ENCODE measurements around the gene ESRRA. TPM values are rescaled to one million over a fixed set of nuclear protein-coding genes. Genes with fewer than 3 reads are reported as not detected.
A peak's percentile ranks its signal among the peaks of the same experiment; 100 is the strongest.
"Not testable (repeated sequence)": the region's sequence is repeated elsewhere in the genome, so short reads cannot be mapped to it uniquely, and the experiment has no call there.

ESRRA gene
- total RNA-seq, 1 experiment from 2014 or later, result 53.4 TPM

DNA sequence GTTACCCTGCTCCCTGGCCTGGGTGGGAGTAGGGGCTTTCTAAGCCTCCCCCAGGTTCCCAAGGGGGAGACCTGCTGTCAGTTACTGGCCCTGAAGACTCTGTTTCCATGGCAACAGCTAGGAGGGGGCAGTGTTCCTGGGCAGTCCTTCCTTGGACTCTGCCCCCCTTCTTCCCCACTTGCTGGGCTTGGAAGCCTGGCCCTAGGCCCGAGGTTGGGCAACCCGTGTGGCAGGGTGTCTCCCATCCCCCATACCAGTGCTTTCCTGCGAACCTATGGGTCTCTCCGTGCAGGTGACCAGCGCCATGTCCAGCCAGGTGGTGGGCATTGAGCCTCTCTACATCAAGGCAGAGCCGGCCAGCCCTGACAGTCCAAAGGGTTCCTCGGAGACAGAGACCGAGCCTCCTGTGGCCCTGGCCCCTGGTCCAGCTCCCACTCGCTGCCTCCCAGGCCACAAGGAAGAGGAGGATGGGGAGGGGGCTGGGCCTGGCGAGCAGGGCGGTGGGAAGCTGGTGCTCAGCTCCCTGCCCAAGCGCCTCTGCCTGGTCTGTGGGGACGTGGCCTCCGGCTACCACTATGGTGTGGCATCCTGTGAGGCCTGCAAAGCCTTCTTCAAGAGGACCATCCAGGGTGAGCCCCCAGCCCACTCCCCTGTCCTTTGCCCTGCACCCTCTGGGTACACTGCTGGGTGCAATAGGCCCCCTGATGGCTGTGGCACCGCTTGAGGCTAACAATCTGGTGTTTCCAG is 1.7 kb downstream of the ESRRA start:
- Mint-ChIP-seq H3K4me1 (ENCODE audit: low read depth, unreplicated experiment) (peaks cover 16% of the 10 kb centered on the region), H3K9me3 (ENCODE audit: low read depth, unreplicated experiment) (no peaks in the 10 kb centered on the region), H3K36me3 (ENCODE audit: insufficient read depth, unreplicated experiment) (peaks cover 44% of the 10 kb centered on the region), H3K27ac (ENCODE audit: unreplicated experiment) (no peak overlapping the region), H3K27me3 (ENCODE audit: unreplicated experiment) (no peaks in the 10 kb centered on the region), H3K4me3 (ENCODE audit: low read depth, unreplicated experiment) (peak overlapping the region; percentile 100)
- intact Hi-C loops (cut with micrococcal nuclease; ENCODE audit: unreplicated experiment), result loop anchor here (10.0 kb wide), 1 partner anchor 62 kb away; the partner anchor contains the start of genes FKBP2 and PPP1R14B
- no TSS peak for BruUV-seq (replicated peaks)
- TF ChIP-seq, protein P1, sequence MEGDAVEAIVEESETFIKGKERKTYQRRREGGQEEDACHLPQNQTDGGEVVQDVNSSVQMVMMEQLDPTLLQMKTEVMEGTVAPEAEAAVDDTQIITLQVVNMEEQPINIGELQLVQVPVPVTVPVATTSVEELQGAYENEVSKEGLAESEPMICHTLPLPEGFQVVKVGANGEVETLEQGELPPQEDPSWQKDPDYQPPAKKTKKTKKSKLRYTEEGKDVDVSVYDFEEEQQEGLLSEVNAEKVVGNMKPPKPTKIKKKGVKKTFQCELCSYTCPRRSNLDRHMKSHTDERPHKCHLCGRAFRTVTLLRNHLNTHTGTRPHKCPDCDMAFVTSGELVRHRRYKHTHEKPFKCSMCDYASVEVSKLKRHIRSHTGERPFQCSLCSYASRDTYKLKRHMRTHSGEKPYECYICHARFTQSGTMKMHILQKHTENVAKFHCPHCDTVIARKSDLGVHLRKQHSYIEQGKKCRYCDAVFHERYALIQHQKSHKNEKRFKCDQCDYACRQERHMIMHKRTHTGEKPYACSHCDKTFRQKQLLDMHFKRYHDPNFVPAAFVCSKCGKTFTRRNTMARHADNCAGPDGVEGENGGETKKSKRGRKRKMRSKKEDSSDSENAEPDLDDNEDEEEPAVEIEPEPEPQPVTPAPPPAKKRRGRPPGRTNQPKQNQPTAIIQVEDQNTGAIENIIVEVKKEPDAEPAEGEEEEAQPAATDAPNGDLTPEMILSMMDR (IDR thresholded peaks at IDR 0.05; ENCODE audit: unreplicated experiment), result no peak
- peak; percentile 34 for DNase-seq
- CTCF ChIA-PET, result interaction anchor here (0.9 to 3.7 kb wide), 3 partner anchors 35 to 50 kb away, joined by 3 to 25 read pairs (median 3); no protein-coding TSS in a partner anchor

DNA sequence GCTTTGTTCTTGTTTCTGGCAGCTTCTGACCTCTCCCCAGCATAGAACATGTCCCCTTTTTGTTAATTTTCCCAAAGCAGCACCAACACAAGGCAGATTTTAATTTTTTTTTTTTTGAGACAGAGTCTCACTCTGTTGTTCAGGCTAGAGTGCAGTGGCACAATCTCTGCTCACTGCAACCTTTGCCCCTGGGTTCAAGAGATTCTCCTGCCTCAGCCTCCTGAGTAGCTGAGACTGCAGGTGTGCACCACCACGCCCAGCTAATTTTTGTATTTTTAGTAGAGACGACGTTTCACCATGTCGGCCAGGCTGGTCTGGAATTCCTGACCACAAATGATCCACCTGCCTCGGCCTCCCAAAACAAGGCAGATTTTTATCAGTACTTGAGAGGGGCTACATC is 2.5 kb downstream of the ESRRA start:
- CTCF ChIA-PET; H3K27me3 Mint-ChIP-seq (ENCODE audit: unreplicated experiment); H3K9me3 Mint-ChIP-seq (ENCODE audit: low read depth, unreplicated experiment); DNase-seq; H3K27ac Mint-ChIP-seq (ENCODE audit: unreplicated experiment); BruUV-seq (replicated peaks): not testable (repeated sequence)
- peak overlapping the region; percentile 100 for H3K4me3 Mint-ChIP-seq (ENCODE audit: low read depth, unreplicated experiment)
- peaks cover 21% of the 10 kb centered on the region for H3K4me1 Mint-ChIP-seq (ENCODE audit: low read depth, unreplicated experiment)
- peaks cover 50% of the 10 kb centered on the region for H3K36me3 Mint-ChIP-seq (ENCODE audit: insufficient read depth, unreplicated experiment)
- intact Hi-C loops (cut with micrococcal nuclease; ENCODE audit: unreplicated experiment), result loop anchor here (10.0 kb wide), 1 partner anchor 63 kb away; the partner anchor contains the start of genes FKBP2 and PPP1R14B

DNA sequence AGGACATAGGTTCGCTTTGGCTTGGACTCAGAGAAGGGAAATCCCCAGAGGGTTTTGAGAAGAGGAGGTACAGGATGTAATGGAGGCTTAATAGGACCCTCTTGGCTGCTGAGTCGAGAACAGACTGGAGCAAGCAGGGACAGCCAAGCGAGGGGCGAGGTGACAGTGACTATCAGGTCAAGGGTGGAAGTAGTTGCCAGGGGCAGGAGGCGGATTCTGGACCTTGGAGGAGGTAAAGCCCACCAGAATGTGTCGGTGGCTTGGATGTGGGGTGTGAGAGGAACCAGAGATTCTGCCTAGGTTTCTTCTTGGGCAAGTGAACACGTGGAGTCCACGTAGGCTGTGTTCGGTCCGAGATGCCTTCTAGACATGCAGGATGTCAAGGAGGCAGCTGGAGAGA is 7.6 kb downstream of the ESRRA start:
- Mint-ChIP-seq H3K4me3 (ENCODE audit: low read depth, unreplicated experiment) (no peak overlapping the region), H3K36me3 (ENCODE audit: insufficient read depth, unreplicated experiment) (peaks cover 66% of the 10 kb centered on the region), H3K27me3 (ENCODE audit: unreplicated experiment) (no peaks in the 10 kb centered on the region), H3K9me3 (ENCODE audit: low read depth, unreplicated experiment) (no peaks in the 10 kb centered on the region), H3K27ac (ENCODE audit: unreplicated experiment) (peak overlapping the region; percentile 28), H3K4me1 (ENCODE audit: low read depth, unreplicated experiment) (peaks cover 10% of the 10 kb centered on the region)
- TF ChIP-seq, protein P1 (IDR thresholded peaks at IDR 0.05; ENCODE audit: unreplicated experiment), result no peak
- intact Hi-C loops (cut with micrococcal nuclease; ENCODE audit: unreplicated experiment), result no loop called here
- no peak for DNase-seq
- BruUV-seq (replicated peaks), result no TSS peak
- CTCF ChIA-PET, result interaction anchor here (0.8 kb wide), 1 partner anchor 42 kb away, joined by 9 read pairs; no protein-coding TSS in a partner anchor

DNA sequence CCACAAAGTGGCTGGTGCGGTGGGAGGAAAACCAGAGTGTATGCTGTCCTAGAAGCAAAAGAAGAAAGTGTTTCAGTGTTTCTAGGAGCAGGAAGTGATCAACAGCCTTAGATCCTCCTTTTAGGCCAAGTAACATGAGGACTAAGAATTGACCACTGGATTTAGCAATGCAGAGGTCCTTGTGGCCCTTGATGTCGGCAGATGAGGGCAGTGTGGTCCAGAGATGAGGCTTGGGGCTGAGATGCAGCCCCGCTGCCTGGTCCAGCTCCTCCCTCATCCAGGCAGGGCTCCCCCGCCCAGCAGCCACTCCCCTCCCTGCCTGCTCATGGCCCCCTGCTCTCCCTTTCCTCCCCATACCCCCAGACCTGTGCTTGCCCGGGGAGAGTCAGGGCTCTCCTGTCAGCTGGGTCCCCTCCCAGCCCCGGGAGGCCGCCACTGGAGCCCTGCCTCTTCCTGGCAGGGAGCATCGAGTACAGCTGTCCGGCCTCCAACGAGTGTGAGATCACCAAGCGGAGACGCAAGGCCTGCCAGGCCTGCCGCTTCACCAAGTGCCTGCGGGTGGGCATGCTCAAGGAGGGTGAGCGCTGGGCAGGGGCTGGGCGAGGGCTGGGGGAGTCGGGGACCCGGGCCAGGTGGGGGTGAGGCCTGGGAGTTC is 8.3 kb downstream of the ESRRA start:
- peaks cover 11% of the 10 kb centered on the region for H3K4me1 Mint-ChIP-seq (ENCODE audit: low read depth, unreplicated experiment)
- TF ChIP-seq, protein P1 (IDR thresholded peaks at IDR 0.05; ENCODE audit: unreplicated experiment), result no peak
- no peak overlapping the region for H3K4me3 Mint-ChIP-seq (ENCODE audit: low read depth, unreplicated experiment)
- intact Hi-C loops (cut with micrococcal nuclease; ENCODE audit: unreplicated experiment), result no loop called here
- CTCF ChIA-PET, result no interaction called here
- no peak for DNase-seq
- peaks cover 72% of the 10 kb centered on the region for H3K36me3 Mint-ChIP-seq (ENCODE audit: insufficient read depth, unreplicated experiment)
- no peaks in the 10 kb centered on the region for H3K9me3 Mint-ChIP-seq (ENCODE audit: low read depth, unreplicated experiment)
- BruUV-seq (replicated peaks), result no TSS peak
- H3K27ac Mint-ChIP-seq (ENCODE audit: unreplicated experiment), result peak overlapping the region; percentile 28
- no peaks in the 10 kb centered on the region for H3K27me3 Mint-ChIP-seq (ENCODE audit: unreplicated experiment)
